WTC11 (cell line): ENCODE measurements around the gene UBL3. TPM values are rescaled to one million over a fixed set of nuclear protein-coding genes. Genes with fewer than 3 reads are reported as not detected.

ENCODE experiments used
- ATAC-seq: fragments of 200-7000 bp; cut with Tn5 transposase; 2 replicates; pipeline ENCODE4 v1.10.0; 2021; ENCODE audit warnings: mild to moderate bottlenecking, moderate library complexity
- CTCF ChIA-PET: fragments of 300-600 bp; sonication (Branson Sonifier 250); formaldehyde crosslinking; loops from one replicate; lab custom pipeline; 2021; ENCODE audit warnings: antibody characterized with exemption; lab: Charles Lee
- POLR2A ChIA-PET: fragments of 350-600 bp; sonication (Branson Sonifier 250); formaldehyde crosslinking; loops from one replicate; lab custom pipeline; 2021; ENCODE audit warnings: antibody characterized with exemption; lab: Charles Lee
- DNase-seq: peaks from one replicate; pipeline ENCODE4 v3.0.0; 2021; ENCODE audit warnings: low spot score
- H3K27ac Mint-ChIP-seq: 2 replicates; pipeline ENCODE4 v1.8.0; 2021; ENCODE audit warnings: mixed read lengths
- H3K27me3 Mint-ChIP-seq: 2 replicates; pipeline ENCODE4 v1.8.0; 2021; ENCODE audit warnings: low read depth, mild to moderate bottlenecking, moderate library complexity, mixed read lengths
- H3K36me3 Mint-ChIP-seq: 2 replicates; pipeline ENCODE4 v1.8.0; 2021; ENCODE audit warnings: mixed read lengths
- H3K4me1 Mint-ChIP-seq: 2 replicates; pipeline ENCODE4 v1.8.0; 2022; ENCODE audit warnings: mixed read lengths
- H3K4me3 Mint-ChIP-seq: 2 replicates; pipeline ENCODE4 v1.8.0; 2021; ENCODE audit warnings: mild to moderate bottlenecking, moderate library complexity, mixed read lengths
- H3K9me3 Mint-ChIP-seq: 2 replicates; pipeline ENCODE4 v1.8.0; 2021; ENCODE audit warnings: mixed read lengths
- ATF1 ChIP-seq: sonication (generic); formaldehyde crosslinking; IDR thresholded peaks from 2 replicates; pipeline ENCODE4 v1.8.1; 2023; ENCODE audit warnings: mild to moderate bottlenecking, moderate library complexity, missing genetic modification reagents
- EMX1 ChIP-seq: fragments of 250-450 bp; sonication (Bioruptor Pico); IDR thresholded peaks from 2 replicates; pipeline ENCODE4 v1.8.0; 2021; ENCODE audit warnings: mild to moderate bottlenecking
- FOXJ3 ChIP-seq: sonication (generic); formaldehyde crosslinking; IDR thresholded peaks from 2 replicates; pipeline ENCODE4 v1.9.0; 2021; ENCODE audit warnings: missing genetic modification reagents, mild to moderate bottlenecking, borderline replicate concordance
- FOXK1 ChIP-seq: sonication (generic); formaldehyde crosslinking; IDR thresholded peaks from 2 replicates; pipeline ENCODE4 v1.8.0; 2022; ENCODE audit warnings: mild to moderate bottlenecking, moderate library complexity, missing genetic modification reagents
- FOXP4 ChIP-seq: sonication (generic); formaldehyde crosslinking; IDR thresholded peaks from 2 replicates; pipeline ENCODE4 v1.8.0; 2022; ENCODE audit warnings: mild to moderate bottlenecking, missing genetic modification reagents
- GABPB1 ChIP-seq: sonication (generic); formaldehyde crosslinking; IDR thresholded peaks from 2 replicates; pipeline ENCODE4 v1.8.1; 2023; ENCODE audit warnings: mild to moderate bottlenecking, missing genetic modification reagents
- HMGXB4 ChIP-seq: sonication (generic); formaldehyde crosslinking; IDR thresholded peaks from 2 replicates; pipeline ENCODE4 v1.8.1; 2023; ENCODE audit warnings: mild to moderate bottlenecking, moderate library complexity, missing genetic modification reagents
- KAT7 ChIP-seq: sonication (generic); formaldehyde crosslinking; IDR thresholded peaks from 2 replicates; pipeline ENCODE4 v1.8.1; 2023; ENCODE audit warnings: missing genetic modification reagents, mild to moderate bottlenecking, borderline replicate concordance
- OVOL2 ChIP-seq: fragments of 250-450 bp; sonication (Bioruptor Pico); IDR thresholded peaks from 2 replicates; pipeline ENCODE4 v1.9.0; 2021; ENCODE audit warnings: mild to moderate bottlenecking, borderline replicate concordance
- PREB ChIP-seq: sonication (generic); formaldehyde crosslinking; IDR thresholded peaks from 2 replicates; pipeline ENCODE4 v1.8.1; 2022; ENCODE audit warnings: mild to moderate bottlenecking, missing genetic modification reagents, moderate library complexity, borderline replicate concordance
- RELA ChIP-seq: sonication (generic); formaldehyde crosslinking; IDR thresholded peaks from 2 replicates; pipeline ENCODE4 v1.8.1; 2022; ENCODE audit warnings: missing genetic modification reagents, mild to moderate bottlenecking, borderline replicate concordance
- SMAD4 ChIP-seq: sonication (generic); formaldehyde crosslinking; IDR thresholded peaks from 2 replicates; pipeline ENCODE4 v1.8.0; 2022; ENCODE audit warnings: mild to moderate bottlenecking, missing genetic modification reagents
- SP1 ChIP-seq: sonication (generic); formaldehyde crosslinking; conservative IDR thresholded peaks from 2 replicates; pipeline ENCODE4 v1.8.1; 2022; ENCODE audit warnings: missing genetic modification reagents
- TCF7 ChIP-seq: sonication (generic); formaldehyde crosslinking; IDR thresholded peaks from 2 replicates; pipeline ENCODE4 v1.8.0; 2022; ENCODE audit warnings: mild to moderate bottlenecking, low read depth, missing genetic modification reagents, moderate library complexity
- ZNF121 ChIP-seq: sonication (generic); formaldehyde crosslinking; IDR thresholded peaks from 2 replicates; pipeline ENCODE4 v1.8.0; 2023; ENCODE audit warnings: missing genetic modification reagents
- ZNF232 ChIP-seq: sonication (generic); formaldehyde crosslinking; IDR thresholded peaks from 2 replicates; pipeline ENCODE4 v1.8.0; 2022; ENCODE audit warnings: mild to moderate bottlenecking, missing genetic modification reagents
- ZNF317 ChIP-seq: sonication (generic); formaldehyde crosslinking; IDR thresholded peaks from 2 replicates; pipeline ENCODE4 v1.8.1; 2023; ENCODE audit warnings: low read depth, mild to moderate bottlenecking, moderate library complexity, missing genetic modification reagents, borderline replicate concordance
- ZNF423 ChIP-seq: fragments of 250-450 bp; sonication (Bioruptor Pico); IDR thresholded peaks from 2 replicates; pipeline ENCODE4 v2.1.2; 2022; ENCODE audit warnings: mild to moderate bottlenecking, moderate library complexity
- ZNF671 ChIP-seq: fragments of 250-450 bp; sonication (Bioruptor Pico); IDR thresholded peaks from 2 replicates; pipeline ENCODE4 v1.8.0; 2021; ENCODE audit warnings: mild to moderate bottlenecking
- total RNA-seq: library from RNA; stranded (reverse); gene quantifications from 3 replicates; pipeline ENCODE4 v1.2.3, GENCODE V29; 2021
- TF ChIP-seq, protein P1 (sequence below): sonication (generic); formaldehyde crosslinking; IDR thresholded peaks from 2 replicates; pipeline ENCODE4 v1.8.0; 2023; ENCODE audit warnings: missing genetic modification reagents
- TF ChIP-seq, protein P2 (sequence below): sonication (generic); formaldehyde crosslinking; IDR thresholded peaks from 2 replicates; pipeline ENCODE4 v1.8.1; 2023; ENCODE audit warnings: mild to moderate bottlenecking, missing genetic modification reagents, moderate library complexity
- TF ChIP-seq, protein P3 (sequence below): sonication (generic); formaldehyde crosslinking; IDR thresholded peaks from 2 replicates; pipeline ENCODE4 v1.8.1; 2022; ENCODE audit warnings: low read depth, mild to moderate bottlenecking, moderate library complexity, missing genetic modification reagents, borderline replicate concordance

UBL3 gene
- total RNA-seq, 1 experiment from 2014 or later = 15.5 TPM

GRCh38 chr13:29802621-29803020 lies 47.8 kb downstream of the UBL3 start:
- Mint-ChIP-seq H3K9me3 (no peaks in the 10 kb centered on the region), H3K4me1 (peaks cover 21% of the 10 kb centered on the region), H3K4me3 (no peak overlapping the region), H3K36me3 (no peaks in the 10 kb centered on the region), H3K27me3 (no peaks in the 10 kb centered on the region), H3K27ac (no peak overlapping the region)
- DNase-seq = no peak
- POLR2A ChIA-PET = no interaction called here
- TF ChIP-seq RELA (no peak), FOXK1 (CRISPR knock-in tag) (no peak), ZNF423 (CRISPR knock-in tag) (no peak), EMX1 (CRISPR knock-in tag) (no peak), ZNF317 (no peak), SP1 (CRISPR knock-in tag) (no peak), PREB (CRISPR knock-in tag) (no peak)
- ATAC-seq = no peak
- CTCF ChIA-PET = no interaction called here

DNA sequence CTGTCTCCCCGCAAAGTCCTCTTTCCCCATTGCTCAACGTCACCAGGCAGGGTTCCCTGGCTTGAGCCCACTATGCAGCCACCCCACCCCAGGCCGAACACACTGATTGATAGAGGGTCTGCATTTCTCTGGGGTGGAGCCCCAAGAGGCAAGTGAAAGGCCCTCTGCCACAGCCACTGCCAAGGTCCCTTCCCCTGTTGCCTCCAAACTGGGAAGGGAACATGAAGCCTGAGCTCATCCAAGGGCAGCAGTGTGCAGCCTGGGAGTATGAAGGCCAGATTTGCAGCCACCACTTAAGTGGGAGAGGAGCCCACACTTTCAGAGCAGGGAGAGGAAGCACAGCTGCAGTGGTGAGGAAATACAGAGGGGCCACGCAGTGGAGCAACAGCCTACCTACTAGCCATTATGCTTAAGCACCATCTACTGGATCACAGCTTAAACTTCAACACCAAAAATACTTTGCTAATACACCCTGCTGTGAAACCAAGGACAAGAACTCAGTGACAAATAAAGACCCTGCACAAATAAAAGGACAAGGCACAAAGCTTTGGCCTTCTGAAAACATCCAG lies 48.6 kb downstream of the UBL3 start:
- no peaks in the 10 kb centered on the region for H3K27me3 Mint-ChIP-seq

DNA sequence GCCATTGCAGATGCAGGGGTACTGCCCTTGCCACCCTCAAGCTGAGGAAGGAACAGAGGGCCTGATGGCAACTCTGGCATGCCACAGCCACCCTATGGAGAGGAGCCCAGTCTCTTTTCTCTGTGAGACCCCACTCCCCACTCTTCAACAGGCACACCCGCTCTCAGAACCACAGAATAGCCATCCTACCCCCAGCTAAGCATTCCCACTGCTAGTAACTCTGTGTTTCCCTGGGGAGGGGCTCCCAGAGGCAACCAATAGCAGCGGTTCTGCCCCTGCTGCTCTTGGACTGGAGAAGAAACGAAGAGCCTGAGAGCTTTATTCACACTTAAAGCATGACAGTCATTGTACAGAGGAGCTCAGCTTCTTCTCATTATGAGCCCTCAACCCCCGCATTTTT lies 49.3 kb downstream of the UBL3 start:
- Mint-ChIP-seq H3K4me1 (peaks cover 21% of the 10 kb centered on the region), H3K9me3 (no peaks in the 10 kb centered on the region), H3K27me3 (no peaks in the 10 kb centered on the region), H3K36me3 (no peaks in the 10 kb centered on the region), H3K27ac (peak overlapping the region; percentile 70), H3K4me3 (no peak overlapping the region)
- ChIA-PET POLR2A (no interaction called here), CTCF (interaction anchor here (1.6 kb wide), 1 partner anchor 314 kb away, joined by 4 read pairs; no protein-coding TSS in a partner anchor)
- no peak for TF ChIP-seq HMGXB4 (CRISPR knock-in tag)
- TF ChIP-seq, protein P1, sequence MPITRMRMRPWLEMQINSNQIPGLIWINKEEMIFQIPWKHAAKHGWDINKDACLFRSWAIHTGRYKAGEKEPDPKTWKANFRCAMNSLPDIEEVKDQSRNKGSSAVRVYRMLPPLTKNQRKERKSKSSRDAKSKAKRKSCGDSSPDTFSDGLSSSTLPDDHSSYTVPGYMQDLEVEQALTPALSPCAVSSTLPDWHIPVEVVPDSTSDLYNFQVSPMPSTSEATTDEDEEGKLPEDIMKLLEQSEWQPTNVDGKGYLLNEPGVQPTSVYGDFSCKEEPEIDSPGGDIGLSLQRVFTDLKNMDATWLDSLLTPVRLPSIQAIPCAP (CRISPR knock-in tag) = no peak
- TF ChIP-seq OVOL2 (CRISPR knock-in tag) = no peak
- no peak for TF ChIP-seq ATF1
- no peak for TF ChIP-seq ZNF671 (CRISPR knock-in tag)
- TF ChIP-seq, protein P2, sequence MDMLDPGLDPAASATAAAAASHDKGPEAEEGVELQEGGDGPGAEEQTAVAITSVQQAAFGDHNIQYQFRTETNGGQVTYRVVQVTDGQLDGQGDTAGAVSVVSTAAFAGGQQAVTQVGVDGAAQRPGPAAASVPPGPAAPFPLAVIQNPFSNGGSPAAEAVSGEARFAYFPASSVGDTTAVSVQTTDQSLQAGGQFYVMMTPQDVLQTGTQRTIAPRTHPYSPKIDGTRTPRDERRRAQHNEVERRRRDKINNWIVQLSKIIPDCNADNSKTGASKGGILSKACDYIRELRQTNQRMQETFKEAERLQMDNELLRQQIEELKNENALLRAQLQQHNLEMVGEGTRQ (CRISPR knock-in tag) = no peak
- no peak for TF ChIP-seq GABPB1 (CRISPR knock-in tag)
- no peak for TF ChIP-seq FOXJ3
- TF ChIP-seq KAT7 (CRISPR knock-in tag) = no peak
- TF ChIP-seq ZNF121 (CRISPR knock-in tag) = no peak
- TF ChIP-seq, protein P3, sequence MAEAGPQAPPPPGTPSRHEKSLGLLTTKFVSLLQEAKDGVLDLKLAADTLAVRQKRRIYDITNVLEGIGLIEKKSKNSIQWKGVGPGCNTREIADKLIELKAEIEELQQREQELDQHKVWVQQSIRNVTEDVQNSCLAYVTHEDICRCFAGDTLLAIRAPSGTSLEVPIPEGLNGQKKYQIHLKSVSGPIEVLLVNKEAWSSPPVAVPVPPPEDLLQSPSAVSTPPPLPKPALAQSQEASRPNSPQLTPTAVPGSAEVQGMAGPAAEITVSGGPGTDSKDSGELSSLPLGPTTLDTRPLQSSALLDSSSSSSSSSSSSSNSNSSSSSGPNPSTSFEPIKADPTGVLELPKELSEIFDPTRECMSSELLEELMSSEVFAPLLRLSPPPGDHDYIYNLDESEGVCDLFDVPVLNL (CRISPR knock-in tag) = no peak
- TF ChIP-seq SMAD4 (CRISPR knock-in tag) = no peak
- DNase-seq (no peak), ATAC-seq (peak; percentile 26)

More for the DNA sequence above, 48.6 kb downstream of the UBL3 start:
- no peaks in the 10 kb centered on the region for H3K36me3 Mint-ChIP-seq
- H3K9me3 Mint-ChIP-seq = no peaks in the 10 kb centered on the region
- CTCF ChIA-PET = no interaction called here
- POLR2A ChIA-PET = no interaction called here
- H3K27ac Mint-ChIP-seq = peak overlapping the region; percentile 42; the same call in 1 of the 2 replicates
- H3K4me1 Mint-ChIP-seq = peaks cover 17% of the 10 kb centered on the region
- DNase-seq (no peak), ATAC-seq (peak; percentile 55; the same call in 1 of the 2 replicates)
- TF ChIP-seq FOXP4 (no peak), ZNF232 (CRISPR knock-in tag) (no peak), TCF7 (CRISPR knock-in tag) (no peak)
- H3K4me3 Mint-ChIP-seq = no peak overlapping the region
